Testis (tissue), 2 donors: ENCODE data around the gene PKDREJ.

Experiments
- POLR2A ChIP-seq: fragments of 450-650 bp; IDR thresholded peaks from one replicate; pipeline ENCODE4 v1.6.1; 2017; ENCODE audit warnings: antibody characterized with exemption, mild to moderate bottlenecking, moderate library complexity
- TF ChIP-seq, protein P1 (sequence below), 3 experiments: fragments of 450-650 bp in 2 of 3; fragments of 200-600 bp in 1 of 3; sonication (generic) in 1 of 3; IDR thresholded peaks; one replicate each; pipeline ENCODE4 v1.5.1; 2016 to 2019; ENCODE audit warnings: antibody characterized with exemption in 3 of 3, mild to moderate bottlenecking in 2 of 3, moderate library complexity in 1 of 3

DNA sequence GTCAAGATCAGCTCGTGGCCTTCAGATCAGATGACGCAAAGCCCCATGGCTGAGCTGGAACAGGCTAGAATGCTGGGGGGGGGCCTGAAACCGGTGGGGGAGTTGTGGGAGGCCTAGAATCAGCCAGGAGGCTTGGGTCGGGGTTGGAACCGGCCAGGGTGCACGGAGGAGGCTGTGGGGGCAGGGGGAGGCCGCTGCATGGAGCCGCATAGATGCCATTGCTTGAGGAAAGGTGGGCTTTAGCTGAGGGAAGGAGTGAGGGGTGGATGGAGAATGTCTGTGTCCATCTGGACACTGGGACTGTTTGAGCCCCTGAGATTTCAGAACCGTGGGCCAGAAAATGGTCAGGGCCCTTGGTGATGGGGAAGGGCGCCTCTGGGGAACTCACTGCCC is 38.2 kb downstream of the PKDREJ start:
- TF ChIP-seq, protein P1, sequence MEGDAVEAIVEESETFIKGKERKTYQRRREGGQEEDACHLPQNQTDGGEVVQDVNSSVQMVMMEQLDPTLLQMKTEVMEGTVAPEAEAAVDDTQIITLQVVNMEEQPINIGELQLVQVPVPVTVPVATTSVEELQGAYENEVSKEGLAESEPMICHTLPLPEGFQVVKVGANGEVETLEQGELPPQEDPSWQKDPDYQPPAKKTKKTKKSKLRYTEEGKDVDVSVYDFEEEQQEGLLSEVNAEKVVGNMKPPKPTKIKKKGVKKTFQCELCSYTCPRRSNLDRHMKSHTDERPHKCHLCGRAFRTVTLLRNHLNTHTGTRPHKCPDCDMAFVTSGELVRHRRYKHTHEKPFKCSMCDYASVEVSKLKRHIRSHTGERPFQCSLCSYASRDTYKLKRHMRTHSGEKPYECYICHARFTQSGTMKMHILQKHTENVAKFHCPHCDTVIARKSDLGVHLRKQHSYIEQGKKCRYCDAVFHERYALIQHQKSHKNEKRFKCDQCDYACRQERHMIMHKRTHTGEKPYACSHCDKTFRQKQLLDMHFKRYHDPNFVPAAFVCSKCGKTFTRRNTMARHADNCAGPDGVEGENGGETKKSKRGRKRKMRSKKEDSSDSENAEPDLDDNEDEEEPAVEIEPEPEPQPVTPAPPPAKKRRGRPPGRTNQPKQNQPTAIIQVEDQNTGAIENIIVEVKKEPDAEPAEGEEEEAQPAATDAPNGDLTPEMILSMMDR (IDR thresholded peaks at IDR 0.05), result no peak
- TF ChIP-seq POLR2A, result no peak
